Measurements from ENCODE around the gene NFYA. TPM values are rescaled to one million over a fixed set of nuclear protein-coding genes. Genes with fewer than 3 reads are reported as not detected.

The NFYA gene
- 18.7 TPM for polyA plus RNA-seq (2013, experiment 1 of 2; ENCODE audit: insufficient read length)
- polyA plus RNA-seq (2013, experiment 2 of 2; ENCODE audit: insufficient read length): 20.5 TPM

DNA sequence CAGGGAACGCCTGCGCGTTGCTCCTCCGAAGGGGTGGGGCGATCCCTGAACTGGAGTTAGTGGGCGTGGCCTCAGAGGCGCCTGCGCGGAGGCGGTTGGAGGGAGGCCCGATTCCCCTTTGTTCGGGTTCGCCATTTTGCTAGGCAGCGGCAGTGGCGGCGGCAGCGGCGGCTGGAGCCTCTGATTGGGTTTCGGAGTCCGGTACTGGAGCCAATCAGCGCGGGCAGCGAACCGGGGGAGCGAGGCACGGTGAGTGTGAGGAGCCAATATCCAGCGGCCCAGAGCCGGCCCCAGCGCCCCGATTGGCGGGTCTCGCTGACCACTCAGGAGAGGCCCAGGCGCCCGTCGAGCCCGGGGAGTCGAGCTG, at the start of gene NFYA:
Gene NFYA (plus strand): TSS at position 139 of the 367 bp plus-strand sequence. CDS start 6,116 bp downstream, outside the sequence.
- DNase-seq: no peak

DNA sequence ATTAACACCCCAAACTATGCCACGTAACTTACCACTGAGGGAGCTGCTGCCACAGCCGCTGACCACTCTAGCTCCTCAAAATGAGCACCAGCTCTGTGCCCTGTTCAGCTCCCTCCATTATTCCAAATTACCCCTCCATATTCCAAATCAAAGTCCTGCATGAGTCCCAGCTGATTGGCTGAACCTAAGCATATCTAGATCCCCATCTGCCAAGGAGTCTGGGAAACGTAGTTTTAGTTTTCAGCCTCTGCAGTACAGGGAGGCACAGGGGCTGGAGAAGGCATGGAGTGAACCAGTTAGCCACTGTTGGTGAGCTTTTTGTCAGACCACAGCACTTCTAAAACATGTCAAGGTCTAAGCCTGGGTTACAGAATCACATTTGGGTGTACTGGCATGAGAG, 49.7 kb upstream of the NFYA start:
- DNase-seq: no peak

DNA sequence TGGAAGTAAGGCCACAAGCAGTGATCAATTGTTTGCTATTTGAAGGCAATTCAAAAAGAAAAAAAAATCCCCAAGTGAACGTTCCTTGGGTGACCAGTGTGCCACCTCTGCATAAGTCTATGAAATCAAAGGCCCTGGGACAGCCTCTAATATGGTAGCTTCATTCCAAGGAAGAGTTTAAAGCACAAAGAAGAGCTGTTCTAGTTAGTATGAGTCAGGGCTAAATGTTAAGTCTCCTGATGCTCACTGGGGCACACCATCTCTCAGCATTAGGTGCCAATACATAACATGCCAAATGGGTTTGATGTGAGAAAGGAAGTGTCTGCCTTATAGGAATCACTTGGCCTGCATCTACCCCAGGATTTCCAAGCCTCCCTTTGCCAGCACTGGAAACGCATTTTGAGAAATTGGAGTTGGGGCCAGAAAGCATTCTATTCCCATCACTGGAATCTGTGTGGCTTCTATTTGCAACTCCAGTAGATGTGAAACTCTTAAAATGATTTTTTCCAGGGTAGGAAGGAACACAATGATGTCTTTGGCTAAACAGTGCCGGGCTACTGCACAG, 46.7 kb upstream of the NFYA start:
- no peak for DNase-seq

DNA sequence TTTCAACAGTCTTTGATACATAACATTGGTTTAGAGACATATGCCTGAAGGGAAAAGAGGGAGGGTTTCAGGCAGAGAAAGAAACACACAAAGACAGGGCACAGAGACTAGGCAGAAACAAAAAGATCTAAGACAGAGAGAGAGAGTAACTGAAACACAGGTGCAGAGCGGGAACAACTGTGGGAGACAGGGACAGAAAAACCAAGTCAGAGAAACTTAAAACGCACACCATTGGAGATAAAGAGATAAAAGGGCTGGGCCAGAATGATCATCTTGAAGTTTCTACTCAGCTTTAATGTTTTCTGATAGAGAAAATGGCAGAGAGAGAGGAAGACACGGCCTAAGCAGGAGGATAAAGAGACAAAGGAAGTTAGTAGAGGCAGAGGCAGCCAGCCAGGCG, 45.5 kb upstream of the NFYA start:
- DNase-seq: no peak

DNA sequence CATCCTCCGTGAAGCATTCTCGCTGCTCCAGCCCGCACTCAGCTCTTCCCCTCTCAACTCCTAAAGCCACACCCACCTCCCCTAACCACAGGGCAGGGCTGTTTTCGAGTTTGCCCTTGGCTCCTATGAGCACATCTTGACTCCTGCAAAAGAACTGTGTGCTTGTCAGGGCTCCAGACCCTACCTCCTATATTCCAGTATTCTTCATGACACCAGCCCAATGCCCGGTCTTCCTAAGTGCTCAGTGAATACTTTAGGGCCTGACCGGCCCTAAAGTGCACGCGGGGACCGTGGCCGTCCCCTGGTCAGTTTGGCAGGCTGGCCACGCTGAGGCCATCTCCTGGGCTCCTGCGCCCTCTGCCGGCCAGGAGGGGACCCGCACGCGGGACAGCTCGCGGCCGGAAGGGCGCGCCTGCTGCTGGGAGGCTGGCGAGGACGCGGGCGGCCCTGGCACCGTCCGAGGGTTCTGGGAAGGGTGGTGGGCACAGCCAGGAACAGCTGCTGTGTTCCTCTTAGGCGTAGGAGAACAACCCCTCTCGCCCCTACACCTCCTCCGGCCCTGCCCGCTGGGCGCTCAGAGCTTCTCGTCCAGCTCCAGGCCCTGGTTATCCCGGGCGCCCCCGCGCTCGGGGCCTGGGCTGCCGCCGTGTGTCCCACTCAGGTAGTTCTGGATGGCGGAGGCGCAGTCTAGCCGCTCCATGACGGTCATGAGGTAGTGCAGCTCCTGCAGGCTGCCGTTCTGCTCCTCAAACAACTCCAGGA, 44.8 kb upstream of the NFYA start:
- peak; percentile 70 for DNase-seq

DNA sequence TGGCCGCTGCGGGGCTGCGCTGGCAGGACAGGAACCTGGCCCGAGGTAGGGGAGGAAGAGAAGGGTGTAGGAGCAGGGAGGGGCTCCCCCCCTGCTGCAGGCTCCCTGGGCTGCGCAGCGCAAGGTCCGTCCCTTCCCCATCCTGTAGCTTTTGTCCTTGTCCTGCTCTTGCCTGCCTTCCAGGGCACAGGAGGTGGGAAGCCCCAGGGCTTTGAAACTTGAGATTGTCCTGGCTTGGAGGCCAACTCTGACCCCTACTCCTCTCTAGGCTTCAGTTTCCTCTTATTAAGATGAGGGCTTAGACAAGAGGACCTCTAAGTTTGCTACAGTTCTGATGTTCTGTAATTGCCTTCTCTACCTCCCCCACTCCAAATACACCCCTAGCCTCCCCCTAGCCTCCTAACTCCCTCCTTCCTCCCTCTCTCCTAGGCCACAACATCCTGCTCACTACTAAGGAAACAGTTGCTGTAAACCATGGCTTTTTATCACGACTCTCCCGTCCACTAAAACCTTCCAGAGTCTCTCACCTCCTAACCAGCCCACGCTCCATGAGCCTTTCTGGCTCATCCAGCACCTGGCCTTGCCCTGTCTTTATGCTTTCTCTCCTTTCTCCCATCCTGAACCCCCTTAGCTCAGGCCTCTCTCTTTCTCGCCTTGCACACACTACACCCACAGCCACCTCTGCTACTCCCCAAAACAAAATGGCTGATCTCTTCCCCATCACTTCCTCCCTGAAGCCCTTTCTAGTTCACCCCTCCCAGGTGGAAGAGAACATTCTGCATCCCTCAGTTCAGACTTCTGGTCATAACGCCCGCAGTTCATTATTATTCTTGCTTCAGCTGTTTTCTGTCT, 44.0 kb upstream of the NFYA start:
- no peak for DNase-seq

DNA sequence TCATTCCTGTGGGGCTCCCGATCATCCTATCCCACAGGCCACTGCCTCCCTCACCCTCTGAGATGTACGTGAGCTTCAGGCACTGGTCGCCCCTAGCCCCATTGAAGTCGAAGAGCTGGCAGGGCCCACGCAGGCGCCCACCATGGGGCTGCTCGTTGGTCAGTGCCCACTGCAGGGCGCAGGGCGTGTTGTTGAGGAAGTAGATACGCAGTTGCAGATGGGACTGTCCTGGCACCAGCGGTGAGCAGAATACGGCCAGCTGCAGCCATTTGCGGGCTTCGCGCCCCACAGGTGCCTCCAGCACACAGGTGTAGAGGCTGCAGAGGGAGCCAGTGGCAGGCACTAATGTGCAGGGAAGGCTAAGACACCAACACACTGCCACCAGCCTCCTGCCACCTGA, 39.9 kb upstream of the NFYA start:
- no peak for DNase-seq

DNA sequence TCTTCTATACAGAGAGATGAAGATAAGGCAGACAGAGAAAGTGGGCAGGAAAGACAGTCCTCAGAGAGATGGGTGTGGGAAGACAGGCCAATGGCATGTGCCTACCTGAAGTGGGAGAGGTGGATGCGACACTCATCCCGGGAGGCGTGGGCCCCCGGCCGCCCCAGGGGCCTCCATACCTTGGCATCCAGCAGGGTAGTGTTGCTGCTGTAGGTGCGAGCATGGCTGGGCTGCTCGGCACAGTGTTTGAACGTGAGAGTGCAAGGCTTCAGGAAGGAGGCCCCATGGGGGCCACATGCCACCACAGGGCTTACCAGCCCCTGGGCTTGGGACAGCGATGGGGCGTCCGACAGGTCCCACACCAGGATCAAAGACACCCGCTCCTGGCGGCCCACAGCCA, 39.0 kb upstream of the NFYA start:
- DNase-seq: no peak

DNA sequence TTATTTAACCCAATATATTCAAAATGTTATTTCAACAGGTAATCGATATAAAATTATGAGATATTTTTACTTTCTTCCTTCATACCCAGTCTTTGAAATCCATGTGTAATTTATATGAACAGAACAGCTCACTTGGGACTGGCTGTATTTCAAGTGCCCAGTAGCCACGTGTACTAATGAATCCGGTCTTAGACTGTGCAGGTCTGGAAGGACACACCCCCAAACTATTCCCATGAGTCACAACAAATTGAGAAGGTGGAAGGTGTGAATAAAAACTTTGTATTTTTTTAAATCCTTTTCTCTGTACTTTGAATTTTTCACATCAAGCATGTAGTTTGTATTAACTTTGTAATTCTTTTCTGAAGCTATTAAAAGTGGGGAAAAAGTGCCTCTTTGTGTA, 36.6 kb upstream of the NFYA start:
- DNase-seq: no peak

DNA sequence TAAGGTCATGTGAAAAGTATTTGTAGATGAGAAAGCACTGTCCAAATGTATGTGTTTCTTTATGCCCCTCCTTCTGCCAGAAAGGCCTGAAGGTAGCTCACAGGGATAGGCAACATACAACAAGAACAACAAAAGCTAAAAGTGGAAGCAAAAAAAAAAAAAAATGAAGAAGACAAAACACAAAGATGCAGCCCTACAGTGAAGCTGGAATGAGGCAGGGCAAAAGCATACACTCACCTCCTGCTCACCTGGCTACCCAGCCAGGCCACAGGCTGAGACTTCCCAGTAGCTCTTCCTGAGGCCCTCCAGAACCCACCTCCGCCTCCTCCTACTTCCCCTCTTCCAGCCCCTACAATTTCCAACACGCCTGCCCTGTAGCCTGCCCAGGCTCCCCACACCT, 36.2 kb upstream of the NFYA start:
- no peak for DNase-seq

DNA sequence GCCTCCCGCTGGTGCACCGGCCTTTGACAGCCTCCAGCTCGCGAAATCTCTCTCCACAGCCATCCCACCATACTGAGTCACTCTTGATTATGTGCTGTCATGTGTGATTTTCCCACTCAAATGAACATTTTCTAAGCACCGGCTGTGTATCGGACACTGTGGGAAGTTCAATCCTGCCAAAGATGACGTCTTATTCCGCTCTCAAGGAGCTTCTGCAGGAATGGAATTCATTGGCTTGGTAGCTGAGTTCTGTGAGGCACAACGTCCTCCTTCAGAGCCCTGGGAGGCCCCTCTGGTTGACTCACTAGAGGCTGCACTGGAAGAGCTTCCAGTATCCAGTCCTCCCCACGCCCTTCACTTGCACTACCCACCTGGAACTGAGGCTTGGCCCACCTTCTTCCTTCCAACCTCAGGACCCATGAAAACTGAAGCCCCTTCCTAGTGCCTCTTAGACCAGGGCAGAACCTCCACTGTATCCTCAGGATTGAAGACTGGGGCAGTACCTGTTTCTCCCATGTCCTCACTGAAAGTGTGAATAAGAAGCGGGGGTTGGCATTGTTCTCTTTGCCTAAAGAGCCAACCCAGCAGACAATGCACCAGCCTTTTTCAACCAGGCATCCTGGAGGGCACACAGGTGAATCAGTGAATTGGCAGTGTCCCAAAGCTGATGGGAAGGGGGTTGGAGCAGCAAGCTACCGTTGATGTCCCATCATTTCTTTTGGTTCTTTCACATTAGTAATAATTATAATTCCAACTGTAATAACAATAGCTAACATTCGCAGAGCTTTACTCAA, 35.5 kb upstream of the NFYA start:
- DNase-seq: no peak

DNA sequence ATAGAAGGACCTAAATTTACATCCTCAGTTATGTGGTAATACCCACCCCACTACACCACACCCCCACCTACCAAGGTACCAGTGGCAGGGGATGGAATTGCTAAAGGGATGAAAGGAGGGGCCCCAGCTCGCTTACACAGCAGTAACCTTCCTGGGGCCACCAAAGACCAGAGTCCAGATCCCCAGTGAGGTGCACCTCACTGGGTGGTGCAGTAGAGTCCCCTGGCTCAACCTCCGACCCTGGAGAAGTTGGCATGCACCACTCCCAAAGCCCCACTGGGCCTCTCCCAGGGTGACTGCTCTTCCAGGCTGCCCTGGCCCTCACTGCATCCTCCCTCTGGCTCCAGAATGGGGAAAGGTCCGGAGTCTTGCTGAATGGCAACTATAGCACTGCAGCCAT, 34.6 kb upstream of the NFYA start:
- no peak for DNase-seq

DNA sequence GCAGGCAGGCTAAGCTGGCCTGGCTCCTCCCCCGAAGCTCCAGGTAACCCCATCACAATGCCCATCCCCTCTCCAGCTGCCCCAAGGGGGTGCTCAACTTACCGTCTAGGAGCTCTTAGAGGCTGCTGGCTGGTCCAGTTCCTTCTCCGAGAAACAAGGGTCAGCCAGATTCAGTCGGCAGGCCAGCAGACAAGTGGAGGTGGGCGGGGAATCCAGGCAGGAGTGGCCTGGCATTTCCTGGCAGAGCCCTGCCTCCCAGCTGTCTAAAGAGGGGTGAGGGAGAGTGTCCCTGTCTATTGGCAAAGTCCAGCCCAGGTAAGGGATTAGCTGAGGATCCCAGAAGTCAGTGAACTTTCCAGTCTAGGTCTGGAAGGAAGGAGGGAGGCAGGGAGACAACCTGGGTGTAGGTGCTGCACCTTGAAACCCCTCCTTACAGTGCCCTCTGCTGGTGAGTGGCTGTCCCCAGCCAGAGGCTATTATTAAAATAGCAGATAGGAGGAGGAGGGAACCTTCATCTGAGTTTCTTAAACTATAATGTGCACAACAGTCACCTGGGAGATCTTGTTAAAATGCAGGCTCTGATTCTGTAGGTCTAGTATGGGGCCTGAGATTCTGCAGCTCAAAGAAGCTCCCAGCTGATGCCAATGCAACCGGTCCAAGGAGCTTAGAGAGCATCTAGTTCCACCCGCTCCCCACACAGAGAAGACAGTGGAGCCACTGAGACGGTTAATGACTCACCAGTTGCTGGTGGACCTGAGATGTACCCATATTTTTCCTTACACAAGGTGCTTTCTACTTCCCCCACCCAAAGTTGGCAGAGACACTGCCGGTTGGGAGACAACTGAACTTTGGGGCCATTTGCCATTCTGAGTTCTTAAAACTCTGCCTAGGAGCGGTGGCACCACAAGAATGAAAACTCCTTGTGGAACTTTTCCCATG, 33.4 kb upstream of the NFYA start, which contains the start of gene UNC5CL:
Gene UNC5CL (minus strand): TSS at position 162 of the 939 bp plus-strand sequence. CDS start 4,147 bp downstream, outside the sequence.
- DNase-seq: no peak

DNA sequence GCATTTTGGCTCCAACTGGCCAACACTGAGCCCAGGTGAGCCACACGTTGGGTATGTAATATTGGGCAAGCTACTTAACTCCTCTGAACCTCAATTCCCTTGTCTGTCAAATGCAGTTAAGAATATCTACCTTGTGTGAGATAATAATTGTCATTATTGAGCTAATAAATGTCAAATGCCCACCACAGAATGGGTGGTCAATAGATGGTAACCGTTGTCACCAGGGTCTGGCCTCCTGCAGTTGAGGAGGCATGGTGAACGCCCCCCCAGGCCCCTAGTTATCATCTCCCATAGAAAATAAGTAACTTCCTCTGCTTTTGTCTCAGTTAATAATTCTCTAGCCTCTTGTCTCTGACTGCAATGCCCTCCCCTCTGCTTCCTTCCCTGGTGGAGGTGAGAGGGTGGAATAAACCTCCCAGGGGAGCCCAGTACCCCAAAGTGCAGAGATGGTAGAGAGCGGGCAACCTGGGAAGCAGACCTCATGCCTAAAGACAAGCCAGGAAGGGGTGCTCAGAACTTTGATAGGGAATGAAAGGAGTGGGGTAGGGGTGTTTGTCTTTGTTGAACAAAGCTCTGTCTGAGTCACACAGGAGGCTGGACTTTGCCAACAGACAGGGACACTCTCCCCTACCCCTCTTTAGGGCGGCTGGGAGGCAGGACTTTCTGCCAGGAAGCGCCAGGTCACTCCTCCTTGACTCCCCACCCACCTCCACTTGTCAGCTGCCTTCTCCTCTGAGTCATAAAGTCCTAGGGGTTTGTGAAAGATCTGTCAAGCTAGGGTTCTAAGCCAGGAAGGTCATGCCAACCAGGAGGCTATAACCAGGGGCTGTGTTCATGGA, 32.5 kb upstream of the NFYA start:
- no peak for DNase-seq

DNA sequence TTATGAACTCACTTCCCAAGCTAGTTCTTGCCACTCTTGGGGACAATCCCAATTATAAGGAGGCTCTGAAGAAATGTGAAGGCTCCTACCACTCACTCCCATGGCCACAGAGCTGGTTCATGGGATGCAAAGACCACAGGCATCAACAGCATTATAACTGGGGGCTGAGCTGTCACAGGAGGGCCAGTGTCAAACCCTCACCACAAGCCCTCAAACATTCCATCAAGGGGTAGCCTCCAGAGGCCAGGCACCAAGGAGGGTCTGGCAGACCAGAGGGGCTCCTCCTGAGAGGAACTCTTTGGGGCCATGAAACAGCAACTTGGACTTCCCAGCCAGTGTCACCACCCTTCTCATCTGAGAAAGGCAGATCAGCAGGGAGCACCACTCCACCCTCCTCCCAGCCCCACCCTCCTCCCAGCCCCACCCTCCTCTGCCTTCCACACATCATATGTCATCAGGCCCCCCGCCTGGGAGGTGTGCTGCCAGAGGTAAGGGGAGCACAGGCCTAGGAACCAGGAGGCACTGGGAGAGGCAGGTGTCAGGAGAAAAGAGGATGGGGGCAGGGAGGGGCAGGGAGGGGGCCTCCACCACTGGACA, 31.7 kb upstream of the NFYA start:
- no peak for DNase-seq

DNA sequence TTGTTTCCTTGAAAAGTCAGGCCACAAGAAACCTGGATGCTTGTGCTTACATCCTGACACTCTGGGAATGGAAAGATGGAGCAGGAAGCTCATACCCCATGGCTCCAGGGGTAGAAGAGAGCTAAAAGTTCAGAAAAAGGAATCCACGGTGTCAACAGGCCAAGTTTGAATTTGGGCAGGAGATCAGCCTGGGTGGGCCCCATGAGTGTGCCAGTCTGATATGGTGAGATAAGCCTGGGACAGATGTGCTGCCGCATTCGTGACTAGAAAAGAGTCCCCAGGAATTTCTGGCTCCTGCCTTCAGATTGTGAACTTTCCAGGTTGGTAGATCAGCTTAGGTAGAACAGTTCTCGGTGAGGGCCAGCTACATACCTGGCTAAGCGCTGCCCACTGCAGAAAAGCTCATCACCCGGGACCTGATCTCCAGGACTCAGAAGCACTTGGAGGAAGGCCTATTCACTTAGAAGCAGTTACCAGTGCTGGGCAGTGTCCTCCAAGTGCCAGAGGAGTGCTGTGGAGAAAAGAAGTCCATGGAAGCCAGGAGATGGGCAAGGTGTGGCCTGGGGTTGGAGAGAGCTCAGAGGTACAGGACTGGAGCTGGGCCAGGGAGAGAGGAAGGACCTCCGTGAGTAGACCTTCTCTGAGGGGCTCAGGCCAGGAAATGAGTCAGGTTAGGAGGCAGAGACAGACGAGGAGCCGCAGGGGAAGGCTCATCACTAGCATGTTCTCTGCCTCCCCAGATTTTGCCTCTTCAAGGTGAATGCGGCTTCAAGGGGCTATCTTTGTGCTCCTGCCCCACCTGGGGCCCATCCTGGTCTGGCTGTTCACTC, 30.3 kb upstream of the NFYA start, which contains the start of gene TSPO2:
Gene TSPO2 (plus strand): TSS at position 242 of the 830 bp plus-strand sequence. CDS start 519 bp downstream, at position 761.
- DNase-seq: no peak

DNA sequence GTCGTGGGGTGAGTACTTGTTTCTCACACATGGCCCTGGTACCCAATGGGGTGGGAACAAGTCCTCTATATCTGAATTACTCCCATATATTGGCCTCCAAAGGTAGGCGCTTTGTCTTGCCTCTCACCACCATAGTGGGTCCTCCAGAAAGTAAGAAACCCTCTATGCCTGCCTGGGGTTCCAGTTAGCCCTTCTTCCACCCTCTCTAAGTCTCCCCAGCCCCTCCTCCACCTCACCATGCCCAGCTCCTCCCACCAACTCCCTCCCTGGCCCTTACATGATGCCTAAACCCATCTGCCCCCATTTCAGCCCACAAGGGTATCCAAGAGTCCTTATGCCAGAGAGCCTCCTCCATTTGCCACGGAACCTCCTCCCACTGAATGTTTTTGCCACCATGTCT, 29.6 kb upstream of the NFYA start:
- DNase-seq: no peak

DNA sequence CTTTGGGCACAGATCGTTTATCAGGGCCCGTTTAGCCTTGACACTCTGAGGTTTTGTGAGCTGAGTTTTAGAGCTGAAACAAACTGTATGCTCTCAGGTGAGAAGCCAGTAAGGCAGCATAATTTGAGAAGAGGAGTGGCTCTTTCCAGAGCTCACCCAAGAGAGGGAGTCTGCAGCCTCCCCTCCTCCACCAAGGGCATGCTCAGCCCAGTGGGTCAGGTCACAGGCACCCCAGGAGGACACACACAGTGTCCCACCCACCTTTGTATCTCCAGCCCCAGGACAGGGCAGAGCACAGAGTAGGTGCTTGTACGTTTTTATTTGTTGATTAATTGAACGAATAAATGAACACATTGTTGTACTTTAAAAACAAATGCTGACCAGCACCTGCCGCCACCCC, 27.1 kb upstream of the NFYA start:
- DNase-seq: no peak

DNA sequence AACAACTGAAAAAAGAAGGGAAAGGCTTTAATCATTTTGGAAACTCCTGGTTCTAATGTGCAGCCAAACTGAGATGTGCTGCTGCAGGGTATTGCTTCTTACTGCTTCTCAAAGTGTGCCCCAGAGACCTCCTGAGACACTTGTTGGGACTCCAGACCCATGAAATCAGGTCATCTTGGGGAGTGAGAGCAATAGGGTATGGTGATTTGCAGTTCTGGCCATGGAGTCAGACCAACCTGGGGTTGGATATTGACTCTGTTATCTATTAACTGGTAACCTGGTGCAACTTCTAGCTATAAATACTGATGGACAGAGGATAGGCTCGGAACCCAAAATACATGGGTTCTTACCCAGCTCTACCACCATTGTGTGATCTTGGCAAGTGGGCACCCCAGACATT, 26.7 kb upstream of the NFYA start:
- no peak for DNase-seq
